MM.1S (cell line): ENCODE results near the gene CXorf66.

Source experiments
- DNase-seq: peaks from one replicate; pipeline ENCODE4 v3.0.0-alpha.2; 2015
- H2AFZ ChIP-seq: fragments of 300-600 bp; sonication (generic); 2 replicates; pipeline ENCODE4 v1.6.0; 2016; ENCODE audit warnings: antibody characterized with exemption, low read length
- H3F3A ChIP-seq: fragments of 300-600 bp; sonication (generic); 2 replicates; pipeline ENCODE4 v1.6.1; 2016; ENCODE audit warnings: mild to moderate bottlenecking, antibody characterized with exemption, low read length, moderate library complexity, mixed read lengths; ENCODE audit not compliant: insufficient read depth
- H3K27ac ChIP-seq: fragments of 300-600 bp; sonication (generic); 2 replicates; pipeline ENCODE4 v1.5.1; 2016; ENCODE audit warnings: mild to moderate bottlenecking, low read length
- H3K27me3 ChIP-seq: fragments of 300-600 bp; sonication (generic); replicated peaks from 2 replicates; pipeline ENCODE4 v1.6.0; 2016; ENCODE audit warnings: low read length; ENCODE audit not compliant: insufficient read depth
- H3K36me3 ChIP-seq: fragments of 300-600 bp; sonication (generic); replicated peaks from 2 replicates; pipeline ENCODE4 v1.6.1; 2016; ENCODE audit warnings: mild to moderate bottlenecking, low read length, mixed read lengths; ENCODE audit not compliant: insufficient read depth
- H3K4me1 ChIP-seq: fragments of 300-600 bp; sonication (generic); 2 replicates; pipeline ENCODE4 v1.6.1; 2016; ENCODE audit warnings: low read length, mixed read lengths
- H3K4me2 ChIP-seq: fragments of 300-600 bp; sonication (generic); 2 replicates; pipeline ENCODE4 v1.6.0; 2016; ENCODE audit warnings: low read depth, low read length
- H3K4me3 ChIP-seq: fragments of 300-600 bp; sonication (generic); 2 replicates; pipeline ENCODE4 v1.5.1; 2016; ENCODE audit warnings: low read length, mixed read lengths
- H3K79me2 ChIP-seq: fragments of 300-600 bp; sonication (generic); 2 replicates; pipeline ENCODE4 v1.6.1; 2016; ENCODE audit warnings: mixed run types, low read length, mixed read lengths
- H3K9ac ChIP-seq: fragments of 300-600 bp; sonication (generic); 2 replicates; pipeline ENCODE4 v1.6.1; 2016; ENCODE audit warnings: low read length, mixed read lengths
- H3K9me2 ChIP-seq: fragments of 300-600 bp; sonication (generic); replicated peaks from 2 replicates; pipeline ENCODE4 v1.6.1; 2016; ENCODE audit warnings: mild to moderate bottlenecking, low read length, mixed read lengths; ENCODE audit not compliant: insufficient read depth
- H3K9me3 ChIP-seq: fragments of 300-600 bp; sonication (generic); replicated peaks from 2 replicates; pipeline ENCODE4 v1.6.1; 2016; ENCODE audit warnings: mild to moderate bottlenecking, low read length, mixed read lengths; ENCODE audit not compliant: insufficient read depth
- H4K20me1 ChIP-seq: fragments of 300-600 bp; sonication (generic); 2 replicates; pipeline ENCODE4 v1.6.1; 2016; ENCODE audit warnings: mild to moderate bottlenecking, low read length, moderate library complexity, mixed read lengths; ENCODE audit not compliant: insufficient read depth
- CTCF ChIP-seq: fragments of 300-600 bp; sonication (generic); IDR thresholded peaks from 2 replicates; pipeline ENCODE4 v1.5.1; 2016; ENCODE audit warnings: antibody characterized with exemption, low read length, mixed read lengths
- EZH2 ChIP-seq: fragments of 300-600 bp; sonication (generic); optimal IDR thresholded peaks from 2 replicates; pipeline ENCODE3; 2017; ENCODE audit warnings: low read depth, mild to moderate bottlenecking, antibody characterized with exemption, low read length, mixed read lengths
- EZH2phosphoT487 ChIP-seq: fragments of 300-600 bp; sonication (generic); IDR thresholded peaks from 2 replicates; pipeline ENCODE4 v1.6.1; 2018; ENCODE audit warnings: antibody characterized with exemption, low read length

The CXorf66 gene

GRCh38 chrX:139905743-139906142, 59.6 kb downstream of the CXorf66 start:
- no peak overlapping the region for H3K4me2 ChIP-seq
- no peaks in the 10 kb centered on the region for H4K20me1 ChIP-seq
- H3K9me2 ChIP-seq: no peaks in the 10 kb centered on the region
- no peaks in the 10 kb centered on the region for H3K79me2 ChIP-seq
- no peaks in the 10 kb centered on the region for H3F3A ChIP-seq
- H2AFZ ChIP-seq: no peak overlapping the region
- no peaks in the 10 kb centered on the region for H3K9me3 ChIP-seq
- no peak overlapping the region for H3K9ac ChIP-seq
- TF ChIP-seq EZH2 (no peak), EZH2phosphoT487 (no peak), CTCF (no peak)
- no peaks in the 10 kb centered on the region for H3K27me3 ChIP-seq
- no peak for DNase-seq
- H3K27ac ChIP-seq: no peak overlapping the region
- no peaks in the 10 kb centered on the region for H3K36me3 ChIP-seq
- no peaks in the 10 kb centered on the region for H3K4me1 ChIP-seq
- no peak overlapping the region for H3K4me3 ChIP-seq
